Panc1 (cell line): ENCODE data around the gene RPS16. TPM values are rescaled to one million over a fixed set of nuclear protein-coding genes. Genes with fewer than 3 reads are reported as not detected.

Experiments
- ATAC-seq: fragments of 200-7000 bp; cut with Tn5 transposase; 2 replicates; pipeline ENCODE4 v1.9.1; 2020; ENCODE audit warnings: mild to moderate bottlenecking, moderate library complexity
- BruUV-seq: library from RNA; stranded (reverse); fragments of 400-500 nt; replicated peaks from 2 replicates; lab custom pipeline; 2021; lab: Mats Ljungman, UMichigan
- CTCF ChIA-PET: fragments of 300-600 bp; sonication (Branson Sonifier 250); formaldehyde crosslinking; loops from one replicate; lab custom pipeline; 2022; ENCODE audit warnings: antibody characterized with exemption; lab: Charles Lee
- POLR2A ChIA-PET: fragments of 300-600 bp; sonication (Branson Sonifier 250); formaldehyde crosslinking; loops from one replicate; lab custom pipeline; 2022; ENCODE audit warnings: antibody characterized with exemption; lab: Charles Lee
- DNase-seq: peaks from one replicate; pipeline ENCODE4 v3.0.0-alpha.2; 2010; ENCODE audit warnings: low read depth, low spot score
- H3K27ac ChIP-seq: 2 replicates; pipeline ENCODE4 v1.5.1; 2011; ENCODE audit warnings: mild to moderate bottlenecking, low read length, inconsistent platforms
- H3K27me3 ChIP-seq: fragments of 200-500 bp; sonication (Bioruptor generic); 2 replicates; pipeline ENCODE4 v1.6.0; 2014; ENCODE audit warnings: low read length, inconsistent platforms; ENCODE audit not compliant: control insufficient read depth, insufficient read depth
- H3K36me3 ChIP-seq: fragments of 200-500 bp; sonication (Bioruptor generic); 2 replicates; pipeline ENCODE4 v1.5.1; 2014; ENCODE audit warnings: inconsistent platforms, mild to moderate bottlenecking, low read length, moderate library complexity; ENCODE audit not compliant: control insufficient read depth, insufficient read depth
- H3K4me1 ChIP-seq: 2 replicates; pipeline ENCODE4 v1.5.1; 2011; ENCODE audit warnings: inconsistent platforms, mild to moderate bottlenecking, low read length, moderate library complexity; ENCODE audit not compliant: control insufficient read depth, insufficient read depth
- H3K4me3 ChIP-seq, 2 experiments: 2 replicates each; pipeline ENCODE4 v1.5.1; 2011 to 2012; ENCODE audit warnings: low read depth in 2 of 2, low read length in 2 of 2, mild to moderate bottlenecking in 2 of 2, inconsistent platforms in 1 of 2, moderate library complexity in 1 of 2
- H3K9me3 ChIP-seq: fragments of 200-500 bp; sonication (Bioruptor generic); 2 replicates; pipeline ENCODE4 v1.5.1; 2014; ENCODE audit warnings: low read depth, mild to moderate bottlenecking, inconsistent platforms, low read length, moderate library complexity; ENCODE audit not compliant: control insufficient read depth, insufficient read depth
- POLR2AphosphoS5 ChIP-seq: IDR thresholded peaks from 2 replicates; pipeline ENCODE4 v1.6.1; 2012; ENCODE audit warnings: mild to moderate bottlenecking, low read depth, low read length, moderate library complexity
- SIN3A ChIP-seq: IDR thresholded peaks from 2 replicates; pipeline ENCODE4 v1.6.1; 2012; ENCODE audit warnings: low read depth, mild to moderate bottlenecking, low read length, moderate library complexity, borderline replicate concordance; ENCODE audit not compliant: insufficient read depth
- TCF7L2 ChIP-seq: IDR thresholded peaks from 2 replicates; pipeline ENCODE4 v1.6.1; 2011; ENCODE audit warnings: mild to moderate bottlenecking, low read depth, low read length, inconsistent platforms
- in situ Hi-C: cut with HindIII; loops from 2 replicates; pipeline ENCODE4 v1.10.0; 2016; ENCODE audit warnings: low sequenced_read_pairs, low pct_unique_long_range_greater_than_20kb
- intact Hi-C: fragments of 100-400 bp; cut with micrococcal nuclease; formaldehyde crosslinking; loops from one replicate; pipeline ENCODE4 v1.10.0; 2022; ENCODE audit not compliant: unreplicated experiment
- total RNA-seq: library from RNA; stranded (reverse); gene quantifications from one replicate; pipeline ENCODE4 v1.2.1, GENCODE V29; 2021; ENCODE audit not compliant: unreplicated experiment
- TF ChIP-seq, protein P1 (sequence below), 2 experiments: IDR thresholded peaks; 2 replicates each; pipeline ENCODE4 v1.6.1; 2011 to 2012; ENCODE audit warnings: low read depth in 2 of 2, control low read depth in 1 of 2, low read length in 1 of 2, mild to moderate bottlenecking in 1 of 2, moderate library complexity in 1 of 2; ENCODE audit not compliant: insufficient read depth in 1 of 2
- TF ChIP-seq, protein P2 (sequence below): fragments of 450-650 bp; IDR thresholded peaks from 2 replicates; pipeline ENCODE4 v1.5.1; 2017; ENCODE audit warnings: mild to moderate bottlenecking

Gene RPS16
- total RNA-seq, 1 experiment from 2014 or later, result 27,832 TPM

DNA sequence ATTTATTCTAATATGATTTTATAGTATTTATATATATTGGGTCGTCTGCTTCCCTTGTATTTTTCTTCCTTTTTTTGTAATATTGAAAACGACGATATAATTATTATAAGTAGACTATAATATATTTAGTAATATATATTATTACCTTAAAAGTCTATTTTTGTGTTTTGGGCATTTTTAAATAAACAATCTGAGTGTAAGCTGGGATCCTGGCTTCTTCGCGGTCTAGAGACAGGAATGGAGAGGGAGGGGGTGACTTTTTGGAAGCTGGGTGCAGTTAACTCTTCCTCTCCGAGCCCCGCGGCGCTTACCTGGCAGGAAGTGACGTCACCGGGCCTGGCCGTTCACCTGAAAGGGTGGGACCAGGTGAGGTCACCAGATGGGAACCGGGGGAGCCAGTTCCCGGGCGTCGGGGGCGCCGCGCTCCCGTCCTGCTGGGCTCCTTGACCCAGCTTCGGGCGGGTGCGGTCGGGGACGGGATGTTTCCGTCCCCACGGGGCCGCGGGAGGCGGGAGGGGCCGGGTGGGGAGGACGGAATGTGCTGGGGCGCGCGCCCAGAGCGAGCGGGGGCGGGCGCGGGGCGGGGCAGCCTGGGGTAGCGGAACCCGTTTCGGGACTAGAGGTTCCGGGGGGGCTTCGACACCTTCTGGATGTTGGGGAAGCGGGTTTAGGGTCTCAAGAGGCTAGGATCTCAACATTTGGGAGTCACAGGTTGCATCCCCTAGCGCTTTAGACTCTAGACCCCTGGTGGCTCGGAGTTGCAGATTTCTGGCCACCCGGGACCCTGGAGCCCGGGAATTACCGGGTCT, 26.3 kb downstream of the RPS16 start:
- POLR2A ChIA-PET, result interaction anchor here (0.5 to 15.7 kb wide), 20 partner anchors 9 to 650 kb away, joined by 3 to 524 read pairs (median 7); partner anchors contain the start of genes DYRK1B, MED29, PAF1 and RPS16
- no peaks in the 10 kb centered on the region for H3K9me3 ChIP-seq
- TF ChIP-seq, protein P1, sequence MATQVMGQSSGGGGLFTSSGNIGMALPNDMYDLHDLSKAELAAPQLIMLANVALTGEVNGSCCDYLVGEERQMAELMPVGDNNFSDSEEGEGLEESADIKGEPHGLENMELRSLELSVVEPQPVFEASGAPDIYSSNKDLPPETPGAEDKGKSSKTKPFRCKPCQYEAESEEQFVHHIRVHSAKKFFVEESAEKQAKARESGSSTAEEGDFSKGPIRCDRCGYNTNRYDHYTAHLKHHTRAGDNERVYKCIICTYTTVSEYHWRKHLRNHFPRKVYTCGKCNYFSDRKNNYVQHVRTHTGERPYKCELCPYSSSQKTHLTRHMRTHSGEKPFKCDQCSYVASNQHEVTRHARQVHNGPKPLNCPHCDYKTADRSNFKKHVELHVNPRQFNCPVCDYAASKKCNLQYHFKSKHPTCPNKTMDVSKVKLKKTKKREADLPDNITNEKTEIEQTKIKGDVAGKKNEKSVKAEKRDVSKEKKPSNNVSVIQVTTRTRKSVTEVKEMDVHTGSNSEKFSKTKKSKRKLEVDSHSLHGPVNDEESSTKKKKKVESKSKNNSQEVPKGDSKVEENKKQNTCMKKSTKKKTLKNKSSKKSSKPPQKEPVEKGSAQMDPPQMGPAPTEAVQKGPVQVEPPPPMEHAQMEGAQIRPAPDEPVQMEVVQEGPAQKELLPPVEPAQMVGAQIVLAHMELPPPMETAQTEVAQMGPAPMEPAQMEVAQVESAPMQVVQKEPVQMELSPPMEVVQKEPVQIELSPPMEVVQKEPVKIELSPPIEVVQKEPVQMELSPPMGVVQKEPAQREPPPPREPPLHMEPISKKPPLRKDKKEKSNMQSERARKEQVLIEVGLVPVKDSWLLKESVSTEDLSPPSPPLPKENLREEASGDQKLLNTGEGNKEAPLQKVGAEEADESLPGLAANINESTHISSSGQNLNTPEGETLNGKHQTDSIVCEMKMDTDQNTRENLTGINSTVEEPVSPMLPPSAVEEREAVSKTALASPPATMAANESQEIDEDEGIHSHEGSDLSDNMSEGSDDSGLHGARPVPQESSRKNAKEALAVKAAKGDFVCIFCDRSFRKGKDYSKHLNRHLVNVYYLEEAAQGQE (IDR thresholded peaks at IDR 0.05; ENCODE audit: insufficient read depth in 1 of 2, low read depth in 2 of 2, low read length in 1 of 2), result no peak
- no peak for TF ChIP-seq TCF7L2
- TF ChIP-seq SIN3A, result no peak
- no peak for TF ChIP-seq POLR2AphosphoS5
- TF ChIP-seq, protein P2, sequence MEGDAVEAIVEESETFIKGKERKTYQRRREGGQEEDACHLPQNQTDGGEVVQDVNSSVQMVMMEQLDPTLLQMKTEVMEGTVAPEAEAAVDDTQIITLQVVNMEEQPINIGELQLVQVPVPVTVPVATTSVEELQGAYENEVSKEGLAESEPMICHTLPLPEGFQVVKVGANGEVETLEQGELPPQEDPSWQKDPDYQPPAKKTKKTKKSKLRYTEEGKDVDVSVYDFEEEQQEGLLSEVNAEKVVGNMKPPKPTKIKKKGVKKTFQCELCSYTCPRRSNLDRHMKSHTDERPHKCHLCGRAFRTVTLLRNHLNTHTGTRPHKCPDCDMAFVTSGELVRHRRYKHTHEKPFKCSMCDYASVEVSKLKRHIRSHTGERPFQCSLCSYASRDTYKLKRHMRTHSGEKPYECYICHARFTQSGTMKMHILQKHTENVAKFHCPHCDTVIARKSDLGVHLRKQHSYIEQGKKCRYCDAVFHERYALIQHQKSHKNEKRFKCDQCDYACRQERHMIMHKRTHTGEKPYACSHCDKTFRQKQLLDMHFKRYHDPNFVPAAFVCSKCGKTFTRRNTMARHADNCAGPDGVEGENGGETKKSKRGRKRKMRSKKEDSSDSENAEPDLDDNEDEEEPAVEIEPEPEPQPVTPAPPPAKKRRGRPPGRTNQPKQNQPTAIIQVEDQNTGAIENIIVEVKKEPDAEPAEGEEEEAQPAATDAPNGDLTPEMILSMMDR, result no peak
- H3K4me3 ChIP-seq, result peak overlapping the region; percentile 42 to 55
- ATAC-seq (peak; percentile 14), DNase-seq (peak; percentile 100)
- CTCF ChIA-PET, result interaction anchor here (0.6 to 4.6 kb wide), 7 partner anchors 12 to 383 kb away, joined by 3 to 144 read pairs (median 4); no protein-coding TSS in a partner anchor
- H3K27me3 ChIP-seq, result no peaks in the 10 kb centered on the region
- no TSS peak for BruUV-seq
- peak overlapping the region; percentile 92 for H3K27ac ChIP-seq
- H3K36me3 ChIP-seq, result peaks cover 7% of the 10 kb centered on the region
- in situ Hi-C loops (no loop called here), intact Hi-C loops (loop anchor here (2.0 to 10.0 kb wide), 3 partner anchors 81 to 435 kb away; partner anchors contain the start of gene FBXO17)
- H3K4me1 ChIP-seq, result peaks cover 58% of the 10 kb centered on the region

DNA sequence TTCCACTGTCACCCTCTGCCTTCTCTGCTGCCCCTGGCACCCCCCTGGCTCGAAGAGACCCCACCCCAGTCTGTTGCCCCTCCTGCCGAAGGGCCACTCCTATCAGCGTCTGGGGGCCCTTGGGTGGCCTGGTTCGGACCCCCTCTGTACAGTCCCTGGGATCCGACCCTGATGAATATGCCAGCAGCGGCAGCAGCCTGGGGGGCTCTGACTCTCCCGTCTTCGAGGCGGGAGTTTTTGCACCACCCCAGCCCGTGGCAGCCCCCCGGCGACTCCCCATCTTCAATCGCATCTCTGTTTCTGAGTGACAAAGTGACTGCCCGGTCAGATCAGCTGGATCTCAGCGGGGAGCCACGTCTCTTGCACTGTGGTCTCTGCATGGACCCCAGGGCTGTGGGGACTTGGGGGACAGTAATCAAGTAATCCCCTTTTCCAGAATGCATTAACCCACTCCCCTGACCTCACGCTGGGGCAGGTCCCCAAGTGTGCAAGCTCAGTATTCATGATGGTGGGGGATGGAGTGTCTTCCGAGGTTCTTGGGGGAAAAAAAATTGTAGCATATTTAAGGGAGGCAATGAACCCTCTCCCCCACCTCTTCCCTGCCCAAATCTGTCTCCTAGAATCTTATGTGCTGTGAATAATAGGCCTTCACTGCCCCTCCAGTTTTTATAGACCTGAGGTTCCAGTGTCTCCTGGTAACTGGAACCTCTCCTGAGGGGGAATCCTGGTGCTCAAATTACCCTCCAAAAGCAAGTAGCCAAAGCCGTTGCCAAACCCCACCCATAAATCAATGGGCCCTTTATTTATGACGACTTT, 27.1 kb downstream of the RPS16 start:
- no peaks in the 10 kb centered on the region for H3K9me3 ChIP-seq
- DNase-seq (peak; percentile 100), ATAC-seq (no peak)
- H3K4me3 ChIP-seq, result peak overlapping the region; percentile 42 to 55
- TSS peak; percentile 85 for BruUV-seq
- peak overlapping the region; percentile 92 for H3K27ac ChIP-seq
- no peaks in the 10 kb centered on the region for H3K27me3 ChIP-seq
- TF ChIP-seq POLR2AphosphoS5 (no peak), TCF7L2 (no peak), SIN3A (no peak)
- TF ChIP-seq, protein P2, result no peak
- TF ChIP-seq, protein P1 (IDR thresholded peaks at IDR 0.05; ENCODE audit: insufficient read depth in 1 of 2, low read depth in 2 of 2, low read length in 1 of 2), result no peak
- intact Hi-C loops, result no loop called here
- POLR2A ChIA-PET, result interaction anchor here (0.5 to 15.7 kb wide), 34 partner anchors 7 to 923 kb away, joined by 3 to 524 read pairs (median 4); partner anchors contain the start of genes DYRK1B, EID2B, FBXO17 and MED29
- CTCF ChIA-PET, result interaction anchor here (0.6 to 4.6 kb wide), 13 partner anchors 9 to 447 kb away, joined by 3 to 144 read pairs (median 5); partner anchors contain the start of genes MED29, PAF1, RPS16 and SAMD4B
- in situ Hi-C loops, result no loop called here
- H3K36me3 ChIP-seq, result peaks cover 7% of the 10 kb centered on the region
- H3K4me1 ChIP-seq, result peaks cover 60% of the 10 kb centered on the region
